Naive thymus-derived CD4-positive, alpha-beta T cell (primary cell): ENCODE data around the gene IGF2BP1. TPM values are rescaled to one million over a fixed set of nuclear protein-coding genes. Genes with fewer than 3 reads are reported as not detected.

Source experiments
- ATAC-seq: fragments of 150-1000 bp; cut with Tn5 transposase; 2 replicates; pipeline ENCODE4 v1.10.0; 2021; ENCODE audit warnings: mild to moderate bottlenecking, moderate library complexity
- CTCF ChIA-PET: fragments of 350-600 bp; sonication (Branson Sonifier 250); formaldehyde crosslinking; loops from one replicate; lab custom pipeline; 2021; ENCODE audit warnings: antibody characterized with exemption; lab: Charles Lee
- POLR2A ChIA-PET: fragments of 350-600 bp; sonication (Branson Sonifier 250); formaldehyde crosslinking; loops from one replicate; lab custom pipeline; 2021; ENCODE audit warnings: antibody characterized with exemption, inconsistent platforms; lab: Charles Lee
- DNase-seq, 9 donors: peaks; one replicate each; pipeline versions ENCODE4 v3.0.0 to v3.0.0-alpha.2; 2020 to 2022; ENCODE audit warnings: mixed read lengths in 1 of 9
- H3K27ac ChIP-seq: one replicate; pipeline ENCODE4 v1.7.0; 2013; ENCODE audit warnings: mild to moderate bottlenecking, low read depth, low read length, moderate library complexity
- H3K27me3 ChIP-seq, 2 donors: one replicate each; pipeline ENCODE4 v1.7.0; 2013; ENCODE audit warnings: low read length in 2 of 2, mild to moderate bottlenecking in 2 of 2, moderate library complexity in 2 of 2; ENCODE audit not compliant: control insufficient read depth in 2 of 2, insufficient read depth in 2 of 2
- H3K36me3 ChIP-seq, 3 experiments: 1 replicate in 2 of 3; 2 replicates in 1 of 3; pipeline ENCODE4 v1.7.0; 2013; ENCODE audit warnings: low read length in 3 of 3, mild to moderate bottlenecking in 3 of 3, moderate library complexity in 1 of 3; ENCODE audit not compliant: insufficient read depth in 3 of 3, control insufficient read depth in 2 of 3
- H3K4me1 ChIP-seq, 2 donors: one replicate each; pipeline ENCODE4 v1.7.0; 2013; ENCODE audit warnings: low read length in 2 of 2, mild to moderate bottlenecking in 2 of 2, moderate library complexity in 1 of 2; ENCODE audit not compliant: control insufficient read depth in 2 of 2, insufficient read depth in 2 of 2
- H3K4me3 ChIP-seq: 2 replicates; pipeline ENCODE4 v1.7.0; 2013; ENCODE audit warnings: mild to moderate bottlenecking, low read length
- H3K9me3 ChIP-seq, 3 experiments: 1 replicate in 2 of 3; 2 replicates in 1 of 3; pipeline ENCODE4 v1.7.0; 2013; ENCODE audit warnings: low read length in 3 of 3; ENCODE audit not compliant: control insufficient read depth in 2 of 3
- H3K27ac Mint-ChIP-seq, 9 donors: one replicate each; pipeline ENCODE4 v1.8.0; 2020 to 2022; ENCODE audit warnings: mixed read lengths in 9 of 9, mild to moderate bottlenecking in 8 of 9, moderate library complexity in 5 of 9, inconsistent platforms in 2 of 9
- H3K27me3 Mint-ChIP-seq, 5 donors: one replicate each; pipeline ENCODE4 v1.8.0; 2021 to 2022; ENCODE audit warnings: mixed read lengths in 5 of 5, mild to moderate bottlenecking in 1 of 5
- H3K36me3 Mint-ChIP-seq, 5 donors: one replicate each; pipeline ENCODE4 v1.8.0; 2020 to 2022; ENCODE audit warnings: mixed read lengths in 5 of 5, mild to moderate bottlenecking in 3 of 5, inconsistent platforms in 1 of 5
- H3K4me1 Mint-ChIP-seq, 7 donors: one replicate each; pipeline ENCODE4 v1.8.0; 2020 to 2022; ENCODE audit warnings: mixed read lengths in 7 of 7, mild to moderate bottlenecking in 3 of 7, inconsistent platforms in 1 of 7
- H3K4me3 Mint-ChIP-seq, 10 donors: one replicate each; pipeline ENCODE4 v1.8.0; 2020 to 2022; ENCODE audit warnings: mild to moderate bottlenecking in 10 of 10, mixed read lengths in 10 of 10, moderate library complexity in 6 of 10, inconsistent platforms in 2 of 10
- H3K9me3 Mint-ChIP-seq, 11 donors: one replicate each; pipeline ENCODE4 v1.8.0; 2020 to 2022; ENCODE audit warnings: mixed read lengths in 11 of 11, mild to moderate bottlenecking in 4 of 11, inconsistent platforms in 1 of 11, moderate library complexity in 1 of 11
- intact Hi-C, 2 donors: fragments of 100-400 bp; cut with micrococcal nuclease; formaldehyde crosslinking; loops; one replicate each; pipeline ENCODE4 v1.15.1; 2023
- polyA plus RNA-seq, 2 donors: library from polyadenylated mRNA; unstranded; fragments of 300-500 nt; fragmentation: Illumina TruSeq; gene quantifications; one replicate each; pipeline ENCODE4 v1.2.3, GENCODE V29; 2021
- total RNA-seq, 6 experiments: library from RNA in 5 of 6; stranded (reverse) in 5 of 6; gene quantifications; 1 replicate in 5 of 6; 2 replicates in 1 of 6; pipeline ENCODE4 v1.2.3 and lab custom pipeline; 2021 to 2026

The IGF2BP1 gene
- total and polyA plus RNA-seq, 7 experiments from 2014 or later = not detected

GRCh38 chr17:49071106-49071505, 73.9 kb downstream of the IGF2BP1 start:
- H3K27ac ChIP-seq = no peak overlapping the region
- H3K9me3 ChIP-seq = no peaks in the 10 kb centered on the region
- H3K36me3 Mint-ChIP-seq = no peaks in the 10 kb centered on the region
- no peak for ATAC-seq
- peaks cover 0 to 16% (median 5%) of the 10 kb centered on the region in 5 donors for H3K27me3 Mint-ChIP-seq
- no peak overlapping the region for H3K4me3 ChIP-seq
- no peaks in the 10 kb centered on the region for H3K4me1 ChIP-seq
- peak overlapping the region in 1 of 9 donors; percentile 21 for H3K27ac Mint-ChIP-seq
- intact Hi-C loops = no loop called here
- no peaks in the 10 kb centered on the region for H3K36me3 ChIP-seq
- H3K4me3 Mint-ChIP-seq = no peak overlapping the region
- H3K9me3 Mint-ChIP-seq = no peaks in the 10 kb centered on the region
- ChIA-PET CTCF (interaction anchor here (0.6 kb wide), 1 partner anchor 1070 kb away, joined by 3 read pairs; no protein-coding TSS in a partner anchor), POLR2A (interaction anchor here (0.7 kb wide), 1 partner anchor 844 kb away, joined by 3 read pairs; no protein-coding TSS in a partner anchor)
- no peak for DNase-seq
- H3K27me3 ChIP-seq = no peaks in the 10 kb centered on the region
- peaks cover 0 to 5% (median 0%) of the 10 kb centered on the region in 7 donors for H3K4me1 Mint-ChIP-seq

GRCh38 chr17:49074851-49075540, 77.8 kb downstream of the IGF2BP1 start:
- CTCF ChIA-PET = no interaction called here
- DNase-seq (no peak), ATAC-seq (no peak)
- Mint-ChIP-seq H3K36me3 (no peaks in the 10 kb centered on the region), H3K27ac (no peak overlapping the region), H3K4me3 (no peak overlapping the region), H3K27me3 (peaks cover 25 to 42% (median 28%) of the 10 kb centered on the region in 5 donors), H3K9me3 (peaks cover 0 to 5% (median 0%) of the 10 kb centered on the region in 11 donors), H3K4me1 (peaks cover 0 to 5% (median 0%) of the 10 kb centered on the region in 7 donors)
- Histone ChIP-seq H3K9me3 (no peaks in the 10 kb centered on the region), H3K27ac (no peak overlapping the region), H3K36me3 (no peaks in the 10 kb centered on the region), H3K27me3 (no peaks in the 10 kb centered on the region), H3K4me3 (no peak overlapping the region), H3K4me1 (no peaks in the 10 kb centered on the region)
- POLR2A ChIA-PET = no interaction called here
- intact Hi-C loops = no loop called here

- intact Hi-C loops = no loop called here
- peaks cover 29 to 42% (median 31%) of the 10 kb centered on the region in 5 donors for H3K27me3 Mint-ChIP-seq
- Histone ChIP-seq H3K4me1 (no peaks in the 10 kb centered on the region), H3K27ac (no peak overlapping the region), H3K4me3 (no peak overlapping the region), H3K27me3 (no peaks in the 10 kb centered on the region), H3K36me3 (no peaks in the 10 kb centered on the region), H3K9me3 (no peaks in the 10 kb centered on the region)
- CTCF ChIA-PET = no interaction called here
- ATAC-seq (no peak), DNase-seq (no peak)
- no peaks in the 10 kb centered on the region for H3K4me1 Mint-ChIP-seq
- no peak overlapping the region for H3K27ac Mint-ChIP-seq
- POLR2A ChIA-PET = no interaction called here
- H3K9me3 Mint-ChIP-seq = peaks cover 0 to 5% (median 0%) of the 10 kb centered on the region in 11 donors
- no peak overlapping the region for H3K4me3 Mint-ChIP-seq
- no peaks in the 10 kb centered on the region for H3K36me3 Mint-ChIP-seq
Observed at GRCh38 chr17:49076573-49077384, 79.6 kb downstream of the IGF2BP1 start.

DNA sequence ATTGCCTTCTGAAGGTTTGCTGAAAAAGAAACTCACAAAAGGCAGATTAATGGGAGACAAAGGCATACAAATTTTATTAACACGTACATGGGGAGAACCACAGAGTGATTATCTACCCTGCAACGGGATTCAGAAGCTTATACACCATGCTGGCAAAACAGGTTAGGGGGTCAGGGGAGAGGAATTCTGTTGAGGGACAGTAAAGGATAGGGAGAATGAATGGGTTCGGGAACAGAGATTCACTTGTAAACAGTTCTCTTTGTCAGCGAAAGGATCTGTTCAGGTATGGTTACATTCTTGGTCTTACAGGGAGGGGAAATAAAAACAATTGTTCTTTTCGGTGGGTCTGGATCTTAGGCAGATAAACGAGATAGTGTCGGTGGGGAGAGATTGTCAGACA, 81.1 kb downstream of the IGF2BP1 start:
- intact Hi-C loops = no loop called here
- peaks cover 31 to 47% (median 37%) of the 10 kb centered on the region in 5 donors for H3K27me3 Mint-ChIP-seq
- H3K36me3 Mint-ChIP-seq = no peaks in the 10 kb centered on the region

GRCh38 chr17:49079840-49080663, 82.9 kb downstream of the IGF2BP1 start:
- Mint-ChIP-seq H3K4me1 (no peaks in the 10 kb centered on the region), H3K27me3 (peaks cover 29 to 43% (median 37%) of the 10 kb centered on the region in 5 donors), H3K4me3 (no peak overlapping the region), H3K9me3 (peaks cover 0 to 5% (median 0%) of the 10 kb centered on the region in 11 donors), H3K36me3 (no peaks in the 10 kb centered on the region), H3K27ac (no peak overlapping the region)
- ATAC-seq (no peak), DNase-seq (no peak)
- H3K27me3 ChIP-seq = no peaks in the 10 kb centered on the region
- no peaks in the 10 kb centered on the region for H3K9me3 ChIP-seq
- H3K4me1 ChIP-seq = no peaks in the 10 kb centered on the region
- POLR2A ChIA-PET = no interaction called here
- CTCF ChIA-PET = no interaction called here
- no peak overlapping the region for H3K4me3 ChIP-seq
- intact Hi-C loops = no loop called here
- H3K36me3 ChIP-seq = no peaks in the 10 kb centered on the region
- no peak overlapping the region for H3K27ac ChIP-seq

More for the DNA sequence above, 81.1 kb downstream of the IGF2BP1 start:
- H3K4me1 Mint-ChIP-seq = no peaks in the 10 kb centered on the region
- no peak overlapping the region for H3K4me3 Mint-ChIP-seq
- Histone ChIP-seq H3K4me1 (no peaks in the 10 kb centered on the region), H3K27me3 (no peaks in the 10 kb centered on the region), H3K36me3 (no peaks in the 10 kb centered on the region), H3K4me3 (no peak overlapping the region), H3K9me3 (no peaks in the 10 kb centered on the region), H3K27ac (no peak overlapping the region)
- ChIA-PET CTCF (no interaction called here), POLR2A (no interaction called here)
- ATAC-seq = no peak
- no peak overlapping the region for H3K27ac Mint-ChIP-seq
- H3K9me3 Mint-ChIP-seq = peaks cover 0 to 5% (median 0%) of the 10 kb centered on the region in 11 donors
- DNase-seq = no peak

DNA sequence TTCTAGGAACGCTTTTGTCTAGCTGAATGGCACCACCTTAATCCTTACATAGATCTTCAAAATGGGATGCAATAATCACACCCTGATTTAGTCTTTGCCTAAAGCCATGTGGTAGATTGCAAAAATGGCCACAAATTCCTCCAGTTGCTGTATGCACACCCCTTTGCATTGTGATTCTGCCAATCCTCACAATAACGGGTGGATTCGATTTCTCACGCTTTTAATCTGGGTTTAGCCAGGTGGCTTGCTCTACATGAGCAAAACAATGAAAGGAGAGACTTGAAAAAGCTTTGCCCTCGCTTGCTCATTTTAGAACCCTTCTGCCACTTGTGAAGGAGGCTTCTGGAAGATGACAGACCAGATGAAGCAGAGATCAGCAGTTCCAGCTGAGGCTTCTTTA, 85.0 kb downstream of the IGF2BP1 start:
- Mint-ChIP-seq H3K9me3 (peaks cover 0 to 5% (median 0%) of the 10 kb centered on the region in 11 donors), H3K27ac (no peak overlapping the region), H3K27me3 (peaks cover 24 to 40% (median 37%) of the 10 kb centered on the region in 5 donors), H3K36me3 (no peaks in the 10 kb centered on the region), H3K4me1 (peaks cover 0 to 5% (median 0%) of the 10 kb centered on the region in 7 donors), H3K4me3 (no peak overlapping the region)
- Histone ChIP-seq H3K27me3 (no peaks in the 10 kb centered on the region), H3K27ac (no peak overlapping the region), H3K9me3 (no peaks in the 10 kb centered on the region), H3K4me1 (no peaks in the 10 kb centered on the region), H3K36me3 (no peaks in the 10 kb centered on the region), H3K4me3 (no peak overlapping the region)
- POLR2A ChIA-PET = no interaction called here
- CTCF ChIA-PET = no interaction called here
- intact Hi-C loops = no loop called here
- DNase-seq (no peak), ATAC-seq (no peak)
